GM10266 (cell line): ENCODE measurements around the gene MACROD2.

Experiments
- DNase-seq: peaks from one replicate; pipeline ENCODE4 v3.0.0; 2012; ENCODE audit errors: extremely low spot score
- TF ChIP-seq, protein P1 (sequence below): IDR thresholded peaks from 2 replicates; pipeline ENCODE4 v1.5.1; 2012; ENCODE audit warnings: mild to moderate bottlenecking, low read depth; ENCODE audit not compliant: control insufficient read depth, insufficient read depth; ENCODE audit errors: missing control alignments

MACROD2 gene

DNA sequence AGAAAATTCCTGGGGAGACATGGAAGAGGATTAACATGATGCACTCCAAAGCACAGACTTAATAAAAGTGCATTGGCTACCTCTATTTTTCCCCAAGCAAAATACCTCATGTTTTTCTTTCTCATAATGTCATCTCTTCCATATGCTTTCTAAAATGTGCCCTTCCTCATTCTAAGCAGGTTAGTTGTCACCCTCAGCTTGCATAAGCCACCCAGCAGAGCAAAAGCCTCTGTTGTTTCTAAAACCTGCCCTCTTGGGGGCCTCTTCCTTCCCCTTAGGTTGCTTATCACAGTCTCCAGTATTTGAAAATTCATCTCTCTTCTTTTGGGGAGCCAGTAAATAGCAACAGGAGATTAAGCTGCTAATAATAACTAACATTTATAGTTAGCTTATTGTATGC is 525.7 kb downstream of the MACROD2 start:
- TF ChIP-seq, protein P1, sequence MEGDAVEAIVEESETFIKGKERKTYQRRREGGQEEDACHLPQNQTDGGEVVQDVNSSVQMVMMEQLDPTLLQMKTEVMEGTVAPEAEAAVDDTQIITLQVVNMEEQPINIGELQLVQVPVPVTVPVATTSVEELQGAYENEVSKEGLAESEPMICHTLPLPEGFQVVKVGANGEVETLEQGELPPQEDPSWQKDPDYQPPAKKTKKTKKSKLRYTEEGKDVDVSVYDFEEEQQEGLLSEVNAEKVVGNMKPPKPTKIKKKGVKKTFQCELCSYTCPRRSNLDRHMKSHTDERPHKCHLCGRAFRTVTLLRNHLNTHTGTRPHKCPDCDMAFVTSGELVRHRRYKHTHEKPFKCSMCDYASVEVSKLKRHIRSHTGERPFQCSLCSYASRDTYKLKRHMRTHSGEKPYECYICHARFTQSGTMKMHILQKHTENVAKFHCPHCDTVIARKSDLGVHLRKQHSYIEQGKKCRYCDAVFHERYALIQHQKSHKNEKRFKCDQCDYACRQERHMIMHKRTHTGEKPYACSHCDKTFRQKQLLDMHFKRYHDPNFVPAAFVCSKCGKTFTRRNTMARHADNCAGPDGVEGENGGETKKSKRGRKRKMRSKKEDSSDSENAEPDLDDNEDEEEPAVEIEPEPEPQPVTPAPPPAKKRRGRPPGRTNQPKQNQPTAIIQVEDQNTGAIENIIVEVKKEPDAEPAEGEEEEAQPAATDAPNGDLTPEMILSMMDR = no peak
- no peak for DNase-seq

DNA sequence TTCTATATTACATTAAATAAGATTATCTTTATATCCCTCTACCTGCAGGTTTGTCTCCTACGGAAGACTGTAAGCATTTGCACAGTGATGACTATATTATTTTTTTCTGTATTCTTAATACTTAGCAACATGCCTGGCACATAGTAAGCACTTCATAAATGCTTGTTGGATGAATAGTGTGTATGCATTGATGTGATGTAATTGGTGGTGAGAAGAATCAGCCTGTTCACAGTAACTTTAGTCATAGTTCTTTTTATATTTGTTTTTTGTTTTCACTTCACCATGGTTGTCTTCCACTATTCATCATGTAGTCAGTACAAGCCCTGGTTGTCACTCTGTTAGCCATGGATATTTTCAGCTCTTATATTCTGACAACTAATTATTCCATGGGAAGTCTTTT is 526.1 kb downstream of the MACROD2 start:
- no peak for DNase-seq

DNA sequence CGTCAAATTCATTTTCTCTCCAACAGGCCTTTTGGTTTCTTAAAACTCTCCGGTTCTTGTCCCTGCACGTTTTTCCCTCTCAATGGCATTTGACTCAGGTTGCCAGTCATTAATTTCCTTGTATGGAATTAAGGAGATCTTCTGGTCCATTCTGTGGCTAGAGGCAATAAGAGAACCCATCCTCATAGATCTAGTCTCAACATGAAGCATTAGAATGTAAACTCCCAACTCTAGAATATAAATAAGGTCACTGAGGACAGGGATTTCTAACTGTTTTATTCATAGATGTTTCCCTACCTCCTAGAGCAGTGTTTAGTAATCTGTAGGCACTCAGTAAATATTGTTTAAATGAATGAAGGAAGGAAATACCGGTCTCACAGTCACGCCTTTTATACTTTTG is 527.3 kb downstream of the MACROD2 start:
- TF ChIP-seq, protein P1 = no peak
- DNase-seq = no peak

More for the DNA sequence above, 526.1 kb downstream of the MACROD2 start:
- TF ChIP-seq, protein P1 = no peak

DNA sequence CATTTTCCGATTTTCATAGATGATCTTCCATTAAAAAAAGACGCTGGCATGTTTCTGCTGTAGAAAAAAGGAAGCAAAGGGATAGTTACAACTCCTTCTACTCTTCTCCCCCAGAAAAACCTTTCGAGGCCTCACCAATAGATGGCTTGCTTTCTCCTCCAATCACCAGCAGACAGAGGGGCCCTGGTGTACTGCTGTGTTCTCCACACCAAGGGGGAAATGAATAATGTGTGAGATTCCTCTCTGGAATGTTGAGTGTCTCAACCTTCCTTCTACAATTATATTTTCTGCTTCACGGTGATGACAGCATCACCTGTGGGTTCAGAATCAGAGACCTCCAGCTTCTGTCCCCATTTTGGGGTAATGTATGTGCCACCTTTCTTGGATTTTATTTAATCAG is 527.8 kb downstream of the MACROD2 start:
- no peak for DNase-seq
- TF ChIP-seq, protein P1 = no peak

DNA sequence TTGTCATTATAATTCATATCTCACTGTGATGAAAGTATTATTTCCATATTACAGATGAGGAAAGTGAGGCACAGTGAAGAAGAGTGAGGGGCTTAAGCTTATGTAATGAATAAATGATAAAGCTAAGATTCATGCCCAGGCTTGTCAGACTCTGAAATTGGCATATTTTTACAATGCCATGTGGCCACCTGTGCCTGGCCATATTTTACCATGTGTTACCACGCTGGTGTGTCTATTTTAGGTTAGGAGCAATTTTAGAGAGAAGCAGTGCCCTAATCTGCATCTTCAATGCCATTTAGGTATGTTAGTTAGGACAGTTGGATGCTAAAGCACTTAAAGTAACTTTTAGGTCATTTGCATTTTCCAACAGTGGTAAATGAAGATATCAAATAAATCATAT is 530.1 kb downstream of the MACROD2 start:
- DNase-seq = no peak

DNA sequence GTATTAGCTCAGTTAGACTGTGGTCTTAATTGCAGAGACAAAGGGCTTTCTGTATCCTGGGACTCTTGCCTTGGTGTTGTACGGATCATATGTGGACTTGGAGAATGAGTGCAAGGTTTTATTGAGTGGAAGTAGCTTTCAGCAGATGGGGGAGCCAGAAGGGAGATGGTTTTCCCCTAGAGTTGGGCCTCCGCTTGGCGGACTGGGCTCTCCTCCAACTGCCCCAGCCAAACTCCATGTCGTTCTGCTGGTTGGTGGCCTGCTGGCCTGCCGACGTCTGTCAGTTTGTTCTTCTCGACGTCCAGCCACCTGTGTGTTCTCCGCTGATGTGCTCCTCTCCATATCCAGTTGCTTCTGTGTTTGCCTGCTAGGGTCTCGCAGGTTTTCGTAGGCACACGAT is 531.6 kb downstream of the MACROD2 start:
- no peak for DNase-seq
- TF ChIP-seq, protein P1 = no peak

More for the DNA sequence above, 530.1 kb downstream of the MACROD2 start:
- TF ChIP-seq, protein P1 = no peak

DNA sequence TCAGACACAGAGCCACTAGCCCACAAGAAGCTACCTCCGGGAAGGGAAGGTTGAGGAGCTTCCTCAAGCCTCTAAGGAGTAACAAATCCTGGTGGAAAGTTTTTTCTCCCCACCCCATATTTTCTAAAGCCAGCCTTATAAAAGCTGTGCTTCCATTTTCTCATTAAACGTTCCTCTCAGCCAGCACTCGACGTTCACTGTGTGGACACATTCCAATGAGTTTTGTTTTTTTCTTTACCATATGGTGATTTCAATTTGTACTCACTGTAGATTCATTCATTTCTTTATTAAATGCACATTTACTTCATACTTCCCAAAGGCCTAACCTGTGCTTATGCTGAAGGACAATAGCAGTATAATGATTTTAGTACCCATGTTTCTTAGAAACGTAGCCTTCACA is 536.5 kb downstream of the MACROD2 start:
- TF ChIP-seq, protein P1 = no peak
- no peak for DNase-seq

DNA sequence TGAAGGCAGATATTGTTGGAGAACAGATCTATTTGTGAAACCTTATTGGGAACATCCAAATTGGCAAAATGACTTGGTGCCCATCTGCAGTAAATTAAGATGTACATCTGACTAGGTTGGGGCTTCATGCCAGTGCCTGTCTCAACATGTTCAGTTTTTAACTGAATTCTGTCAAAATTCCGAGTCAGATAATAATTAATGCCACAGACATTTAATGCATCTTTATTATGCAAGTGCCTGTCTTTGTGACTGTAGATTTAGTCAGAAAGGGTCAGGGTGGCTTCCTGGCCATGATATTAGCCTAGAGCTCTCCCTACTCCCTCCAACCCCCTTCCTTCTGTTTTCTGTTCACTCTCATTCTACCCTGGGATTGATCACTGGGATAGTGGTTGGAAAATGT is 541.4 kb downstream of the MACROD2 start:
- DNase-seq = no peak
- TF ChIP-seq, protein P1 = no peak
